Sigmoid colon (tissue), 3 donors: Measurements from ENCODE around the gene HSDL1.

Source experiments
- POLR2A ChIP-seq, 2 donors: fragments of 450-650 bp; IDR thresholded peaks; one replicate each; pipeline ENCODE4 v1.6.1; 2016; ENCODE audit warnings: antibody characterized with exemption in 2 of 2, mild to moderate bottlenecking in 2 of 2, moderate library complexity in 2 of 2
- TF ChIP-seq, protein P1 (sequence below), 4 experiments: fragments of 450-650 bp in 3 of 4; fragments of 200-600 bp in 1 of 4; IDR thresholded peaks; one replicate each; pipeline ENCODE4 v1.5.1; 2016 to 2019; ENCODE audit warnings: antibody characterized with exemption in 4 of 4, mild to moderate bottlenecking in 3 of 4, moderate library complexity in 2 of 4

DNA sequence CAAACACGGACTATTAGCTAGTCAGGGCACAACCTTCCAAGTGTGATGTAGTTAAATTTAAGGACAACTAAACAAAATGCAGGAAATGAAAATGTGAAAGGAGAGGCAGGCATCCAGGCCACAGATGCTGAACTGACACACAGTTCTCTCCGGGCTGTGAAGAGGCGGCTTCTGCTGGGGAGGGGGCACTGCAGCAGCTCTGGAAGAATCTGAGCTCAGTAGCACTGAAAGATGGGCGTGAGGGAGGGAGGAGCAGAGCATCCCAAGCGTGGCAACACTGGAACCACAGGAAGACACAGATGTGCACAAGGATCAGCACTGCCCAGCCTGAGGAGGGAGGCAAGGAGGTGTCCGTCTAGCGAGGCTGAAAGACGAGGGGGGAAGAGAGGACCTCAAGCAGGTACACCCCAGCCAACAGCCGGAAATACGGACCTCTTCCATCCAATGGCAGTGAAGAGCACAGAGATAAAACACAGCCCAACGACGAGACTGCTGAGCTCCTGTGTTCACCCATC is 39.6 kb downstream of the HSDL1 start:
- no peak for TF ChIP-seq POLR2A (IDR thresholded peaks at IDR 0.05)
- TF ChIP-seq, protein P1, sequence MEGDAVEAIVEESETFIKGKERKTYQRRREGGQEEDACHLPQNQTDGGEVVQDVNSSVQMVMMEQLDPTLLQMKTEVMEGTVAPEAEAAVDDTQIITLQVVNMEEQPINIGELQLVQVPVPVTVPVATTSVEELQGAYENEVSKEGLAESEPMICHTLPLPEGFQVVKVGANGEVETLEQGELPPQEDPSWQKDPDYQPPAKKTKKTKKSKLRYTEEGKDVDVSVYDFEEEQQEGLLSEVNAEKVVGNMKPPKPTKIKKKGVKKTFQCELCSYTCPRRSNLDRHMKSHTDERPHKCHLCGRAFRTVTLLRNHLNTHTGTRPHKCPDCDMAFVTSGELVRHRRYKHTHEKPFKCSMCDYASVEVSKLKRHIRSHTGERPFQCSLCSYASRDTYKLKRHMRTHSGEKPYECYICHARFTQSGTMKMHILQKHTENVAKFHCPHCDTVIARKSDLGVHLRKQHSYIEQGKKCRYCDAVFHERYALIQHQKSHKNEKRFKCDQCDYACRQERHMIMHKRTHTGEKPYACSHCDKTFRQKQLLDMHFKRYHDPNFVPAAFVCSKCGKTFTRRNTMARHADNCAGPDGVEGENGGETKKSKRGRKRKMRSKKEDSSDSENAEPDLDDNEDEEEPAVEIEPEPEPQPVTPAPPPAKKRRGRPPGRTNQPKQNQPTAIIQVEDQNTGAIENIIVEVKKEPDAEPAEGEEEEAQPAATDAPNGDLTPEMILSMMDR (IDR thresholded peaks at IDR 0.05): no peak
